Hair follicular keratinocyte (primary cell): ENCODE data around the gene NFAM1. TPM values are rescaled to one million over a fixed set of nuclear protein-coding genes. Genes with fewer than 3 reads are reported as not detected.

ENCODE experiments used
- total RNA-seq: library from RNA; depleted of rRNA; stranded (reverse); fragments of >200 nt; gene quantifications from 2 replicates; pipeline ENCODE4 v1.2.3, GENCODE V29; 2015

NFAM1 gene
- 0.08 TPM in 1 of 2 replicates, not detected in the other for total RNA-seq

GRCh38 chr22:42432020-42432596 is at the start of gene NFAM1:
NFAM1 (minus strand) TSS chr22:42432403; CDS start chr22:42432357, 46 bp downstream.

Other genes with a start within 250 kb of the NFAM1 start
- 46.1 and 48.0 TPM in 2 replicates for gene TCF20, start 161.8 kb downstream of the NFAM1 start, total RNA-seq
- 26.3 and 52.1 TPM in 2 replicates for gene RRP7A, start 87.4 kb upstream of the NFAM1 start, total RNA-seq
- 1.4 and 2.3 TPM in 2 replicates for gene SERHL2, start 121.6 kb upstream of the NFAM1 start, total RNA-seq
- gene POLDIP3, start 182.5 kb upstream of the NFAM1 start, total RNA-seq = 22.5 and 28.9 TPM in 2 replicates
- not detected in 2 replicates for gene ATP5MGL, start 208.2 kb upstream of the NFAM1 start, total RNA-seq
- 97.3 and 111 TPM in 2 replicates for gene CYB5R3, start 217.0 kb upstream of the NFAM1 start, total RNA-seq